Measurements from ENCODE around the gene ZMYND15.

The ZMYND15 gene

DNA sequence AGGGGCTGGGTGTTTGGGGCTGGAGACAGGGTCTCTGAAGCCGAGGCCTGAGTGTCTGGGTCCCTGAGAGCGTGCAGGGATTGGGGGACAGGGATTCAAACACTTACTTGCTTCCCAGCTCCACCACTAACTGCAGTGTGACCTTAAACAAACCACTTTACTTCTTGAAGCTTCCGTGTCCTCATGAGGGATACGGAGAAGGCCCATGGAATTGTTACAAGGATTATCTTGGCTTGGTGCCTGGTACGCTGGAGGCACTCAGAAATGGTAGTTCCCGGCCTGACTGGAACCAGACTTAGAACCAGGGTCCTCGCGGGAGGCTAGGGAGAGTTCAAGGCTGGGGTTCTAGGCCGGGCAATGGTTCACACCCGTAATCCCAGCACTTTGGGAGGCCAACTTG lies 3.0 kb downstream of the ZMYND15 start:
- DNase-seq (ENCODE audit: low spot score) = no peak

DNA sequence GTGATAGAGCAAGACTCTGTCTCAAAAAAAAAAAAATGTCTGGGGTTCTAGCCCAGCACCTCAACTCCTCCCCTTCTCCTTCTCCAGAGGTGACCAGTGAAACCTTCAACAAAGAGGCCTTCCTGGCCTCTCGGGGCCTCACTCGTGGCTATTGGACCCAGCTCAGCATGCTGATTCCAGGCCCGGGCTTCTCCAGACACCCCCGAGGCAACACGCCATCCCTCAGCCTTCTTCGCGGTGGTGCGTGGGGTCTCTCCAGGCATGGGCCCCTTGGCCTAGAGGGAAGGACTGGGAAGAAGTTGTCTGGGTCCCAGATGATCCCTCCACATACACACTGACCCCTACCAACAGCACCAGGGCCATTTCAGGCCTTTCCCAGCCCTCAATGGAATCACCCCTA lies 3.6 kb downstream of the ZMYND15 start:
- no peak for DNase-seq (ENCODE audit: low spot score)

DNA sequence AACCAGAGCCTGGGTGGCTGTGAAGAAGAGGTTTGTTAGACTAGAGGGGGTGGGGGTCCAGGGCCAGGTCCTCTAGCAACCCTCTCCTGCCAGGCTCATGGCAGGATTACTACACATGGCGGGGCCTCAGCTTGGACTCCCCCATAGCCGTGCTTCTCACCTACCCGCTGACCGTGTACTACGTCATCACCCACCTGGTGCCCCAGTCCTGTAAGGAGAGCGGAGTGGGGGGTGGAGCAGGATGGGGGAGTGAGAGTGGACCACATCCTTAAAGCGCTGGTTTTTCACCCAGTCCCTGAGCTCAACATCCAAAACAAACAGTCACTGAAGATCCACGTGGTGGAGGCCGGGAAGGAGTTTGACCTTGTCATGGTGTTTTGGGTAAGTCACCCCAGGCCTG lies 4.3 kb downstream of the ZMYND15 start:
- DNase-seq (ENCODE audit: low spot score) = no peak

DNA sequence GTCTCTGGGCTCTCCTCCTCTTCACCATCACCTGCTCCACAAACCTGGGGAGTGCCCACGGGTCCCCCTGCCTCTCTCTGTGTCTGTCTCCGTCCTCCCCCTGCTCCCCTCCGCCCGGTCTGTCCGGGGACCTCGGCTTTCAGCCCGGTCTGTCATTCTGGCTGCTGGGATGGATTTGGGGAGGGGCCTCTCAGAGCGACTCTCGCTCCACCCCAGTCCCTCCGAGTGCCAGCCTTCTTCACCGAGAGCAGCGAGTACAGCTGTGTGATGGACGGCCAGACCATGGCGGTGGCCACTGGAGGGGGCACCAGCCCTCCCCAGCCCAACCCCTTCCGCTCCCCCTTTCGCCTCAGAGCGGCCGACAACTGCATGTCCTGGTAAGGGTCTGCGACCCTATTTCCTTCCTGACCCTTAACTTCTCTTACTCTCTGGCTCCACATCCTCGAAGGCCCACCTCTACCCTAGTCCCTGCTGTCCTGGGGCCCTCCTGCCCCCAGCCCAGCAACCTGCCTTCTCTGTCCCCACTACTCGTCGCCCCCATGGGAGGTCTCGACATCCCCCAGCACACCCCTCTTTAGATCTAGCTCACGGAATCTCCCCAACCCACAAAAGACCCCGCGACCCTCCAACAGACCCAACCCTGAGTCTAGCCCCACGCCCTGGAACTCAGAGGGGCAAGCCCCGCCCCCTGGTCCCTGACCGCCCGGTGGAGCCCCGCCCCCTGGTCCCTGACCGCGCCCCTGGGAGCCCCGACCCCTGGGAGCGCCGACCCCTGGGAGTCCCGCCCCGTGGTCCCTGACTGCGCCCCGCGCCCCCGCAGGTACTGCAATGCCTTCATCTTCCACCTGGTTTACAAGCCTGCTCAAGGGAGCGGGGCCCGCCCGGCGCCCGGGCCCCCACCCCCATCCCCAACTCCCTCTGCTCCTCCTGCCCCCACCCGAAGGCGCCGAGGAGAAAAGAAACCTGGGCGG lies 5.7 kb downstream of the ZMYND15 start:
- peak; percentile 82 for DNase-seq (ENCODE audit: low spot score)

DNA sequence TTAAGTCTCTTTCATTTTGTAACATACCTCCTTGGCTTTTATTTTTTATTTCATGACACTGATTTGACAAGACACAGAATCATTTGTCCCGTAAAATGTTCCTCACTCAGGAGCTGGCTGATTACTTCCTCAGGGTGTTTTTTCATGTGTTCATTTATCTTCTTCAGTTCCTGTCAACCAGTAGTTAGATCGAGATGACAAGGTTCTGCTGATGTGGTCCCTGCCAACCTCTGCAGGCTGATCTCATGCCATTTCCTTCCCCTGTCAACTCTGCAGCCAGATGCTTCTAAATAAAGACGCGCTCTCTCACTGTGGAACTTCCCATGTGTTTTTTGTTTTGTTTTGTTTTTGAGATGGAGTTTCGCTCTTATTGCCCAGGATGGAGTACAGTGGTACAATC lies 8.2 kb downstream of the ZMYND15 start:
- DNase-seq (ENCODE audit: low spot score) = no peak

DNA sequence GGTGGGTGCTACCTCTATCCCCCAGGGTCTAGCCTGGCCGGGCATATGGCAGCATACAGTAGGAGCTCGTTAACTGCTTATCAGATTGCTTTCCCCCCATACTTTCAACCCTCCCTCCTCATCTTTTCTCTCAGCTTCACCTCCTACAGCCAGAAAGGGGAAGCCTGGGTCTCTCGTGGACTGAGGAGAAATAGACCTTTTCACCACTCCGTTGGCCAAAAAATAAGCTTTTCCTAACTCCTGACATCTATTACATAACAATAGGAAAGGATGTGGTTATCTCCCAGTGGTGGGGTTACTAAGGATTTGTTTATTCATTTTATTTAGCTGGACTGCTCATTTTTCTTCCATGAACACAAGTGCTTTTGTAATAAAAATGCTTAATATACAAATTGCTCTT lies 9.1 kb downstream of the ZMYND15 start:
- DNase-seq (ENCODE audit: low spot score) = no peak

DNA sequence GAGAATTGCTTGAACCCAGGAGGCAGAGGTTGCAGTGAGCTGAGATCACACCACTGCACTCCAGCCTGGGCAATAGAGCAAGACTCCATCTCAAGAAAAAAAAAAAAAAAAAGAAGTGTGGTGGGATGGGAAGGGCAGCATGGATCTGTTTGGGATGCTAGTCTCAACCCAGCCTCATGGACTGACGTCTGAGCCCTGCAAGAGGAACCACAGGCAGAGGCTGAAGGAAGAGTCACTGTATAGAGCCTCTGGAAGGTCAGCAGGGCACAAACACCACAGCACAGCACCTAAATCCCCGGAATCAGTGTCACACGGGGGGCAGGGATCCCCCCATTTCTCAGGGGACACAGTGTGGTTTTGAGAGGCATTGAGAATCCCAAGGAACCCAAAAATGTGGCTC lies 11.0 kb downstream of the ZMYND15 start:
- no peak for DNase-seq (ENCODE audit: low spot score)

DNA sequence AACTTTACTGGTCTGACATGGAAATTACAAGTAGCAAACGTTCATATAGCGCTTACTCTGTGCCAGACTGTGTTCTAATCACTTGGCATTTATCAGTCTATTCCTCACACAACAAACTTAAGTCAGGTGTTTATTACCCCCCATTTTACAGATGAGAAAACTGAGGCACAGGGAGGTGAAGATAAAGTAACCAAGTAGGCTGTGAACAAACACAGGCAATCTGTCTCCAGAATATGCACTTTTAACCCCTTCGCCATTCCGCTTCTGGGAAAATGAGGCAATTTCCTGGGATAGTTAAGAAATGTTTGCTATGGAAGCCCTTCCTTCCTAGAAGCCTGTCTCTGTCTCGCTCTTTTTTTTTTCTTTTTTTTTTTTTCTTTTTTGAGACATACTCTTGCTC lies 12.3 kb downstream of the ZMYND15 start:
- DNase-seq (ENCODE audit: low spot score) = no peak

DNA sequence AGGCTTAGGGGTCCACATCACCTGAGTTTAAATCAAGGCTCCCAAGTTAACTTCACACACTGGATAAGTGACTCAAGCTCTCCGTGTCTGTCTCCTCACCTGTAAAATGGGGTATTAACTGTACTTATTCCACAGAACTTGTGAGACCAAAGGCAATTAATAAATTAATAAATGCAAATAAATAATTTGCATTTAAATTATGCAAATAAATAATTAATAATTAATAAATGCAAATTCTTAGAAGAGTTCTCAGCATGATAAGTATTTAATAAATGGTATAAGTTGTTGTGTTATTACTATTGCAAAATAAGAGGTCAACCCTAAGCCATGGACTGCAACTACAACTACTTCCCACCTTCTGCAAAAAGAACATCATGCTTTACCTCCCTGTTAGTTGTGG lies 13.8 kb downstream of the ZMYND15 start:
- no peak for DNase-seq (ENCODE audit: low spot score)

DNA sequence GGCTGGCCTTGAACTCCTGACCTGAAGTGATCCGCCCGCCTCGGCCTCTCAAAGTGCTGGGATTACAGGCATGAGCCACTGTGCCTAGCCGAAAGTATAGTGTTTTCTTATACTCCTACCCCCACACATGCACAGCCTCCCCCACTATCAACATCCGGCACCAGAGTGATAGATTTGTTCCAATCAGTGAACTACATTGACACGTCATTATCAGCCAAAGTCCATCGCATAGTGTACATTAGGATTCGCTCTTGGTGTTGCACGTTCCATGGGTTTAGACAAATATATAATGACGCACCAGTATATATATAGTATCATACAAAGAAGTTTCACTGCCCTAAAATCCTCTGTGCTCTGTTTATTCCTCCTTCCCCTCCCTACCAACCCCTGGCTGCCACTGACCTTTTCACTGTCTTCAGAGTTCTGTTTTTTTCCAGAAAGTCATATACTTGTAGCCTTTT lies 20.2 kb downstream of the ZMYND15 start:
- DNase-seq (ENCODE audit: low spot score) = no peak

DNA sequence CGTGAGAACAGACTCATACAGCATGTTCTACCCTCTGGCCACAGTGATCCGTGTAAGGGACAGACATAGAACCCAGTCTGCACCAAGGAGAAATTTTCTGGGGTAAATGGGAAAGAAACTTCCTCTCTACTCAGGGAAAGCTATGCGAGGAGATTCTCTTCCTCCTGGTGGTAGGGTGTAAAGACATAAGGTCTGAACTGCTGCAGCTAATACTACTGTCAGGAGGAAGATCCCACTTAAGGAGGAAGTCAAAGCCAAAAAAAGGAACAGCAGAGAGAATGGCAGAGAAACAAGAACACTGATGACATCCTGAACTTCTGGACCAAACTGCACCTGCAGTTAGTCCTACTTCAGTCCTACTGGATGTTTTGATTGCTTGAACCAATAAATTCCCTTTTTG lies 25.0 kb downstream of the ZMYND15 start:
- no peak for DNase-seq (ENCODE audit: low spot score)

DNA sequence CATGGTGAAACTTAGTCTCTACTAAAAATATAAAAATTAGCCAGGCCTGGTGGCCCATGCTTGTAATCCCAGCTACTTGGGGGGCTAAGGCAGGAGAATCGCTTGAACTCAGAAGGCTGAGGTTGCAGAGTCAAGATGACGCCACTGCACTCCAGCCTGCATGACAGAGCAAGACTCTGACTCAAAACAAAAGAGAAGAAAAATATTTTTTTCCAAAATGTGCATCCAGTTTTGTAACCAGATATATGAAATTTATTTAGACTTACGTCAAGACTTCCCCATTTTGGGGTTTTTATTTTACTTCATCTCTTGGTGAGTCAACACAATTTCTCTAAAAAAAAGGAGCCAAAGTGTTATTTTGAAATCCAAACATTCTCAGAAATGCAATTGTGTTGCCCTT lies 26.6 kb downstream of the ZMYND15 start:
- DNase-seq (ENCODE audit: low spot score) = no peak

DNA sequence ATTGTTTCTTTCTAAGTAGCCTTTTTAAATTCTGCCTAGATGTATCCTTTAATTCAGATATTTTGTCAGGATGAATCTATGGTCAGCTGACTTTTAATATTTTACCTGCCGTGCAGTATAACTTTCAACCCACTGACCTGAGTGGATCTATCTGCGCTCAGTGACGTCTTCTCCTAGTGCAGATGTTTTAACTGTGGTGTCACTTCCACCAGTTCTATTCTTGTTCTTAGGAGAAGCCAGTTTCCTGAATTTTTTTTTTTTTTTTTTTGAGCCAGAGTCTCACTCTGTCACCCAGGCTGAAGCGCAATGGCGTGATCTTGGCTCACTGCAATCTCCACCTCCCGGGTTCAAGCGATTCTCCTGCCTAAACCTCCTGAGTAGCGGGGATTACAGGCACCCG lies 27.1 kb downstream of the ZMYND15 start:
- DNase-seq (ENCODE audit: low spot score) = no peak

DNA sequence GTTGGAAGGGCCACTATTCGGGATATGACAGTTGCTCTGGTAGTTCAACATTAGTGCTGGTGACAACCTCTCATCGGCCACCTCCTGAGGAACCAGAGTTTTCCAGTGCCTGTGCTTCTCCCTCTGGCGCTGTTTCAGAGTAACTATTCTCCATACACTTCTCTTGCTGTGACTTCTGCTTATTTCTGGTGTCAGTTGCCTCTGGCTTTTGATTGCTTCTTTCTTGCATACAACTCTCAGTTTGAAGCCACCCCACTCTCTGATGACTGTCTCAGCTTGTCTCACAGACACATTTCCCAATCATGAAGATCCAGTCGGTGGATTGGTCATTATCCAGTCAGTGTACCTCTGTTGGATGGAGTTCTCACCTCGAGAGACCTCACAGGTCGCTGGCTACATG lies 28.7 kb downstream of the ZMYND15 start:
- no peak for DNase-seq (ENCODE audit: low spot score)

DNA sequence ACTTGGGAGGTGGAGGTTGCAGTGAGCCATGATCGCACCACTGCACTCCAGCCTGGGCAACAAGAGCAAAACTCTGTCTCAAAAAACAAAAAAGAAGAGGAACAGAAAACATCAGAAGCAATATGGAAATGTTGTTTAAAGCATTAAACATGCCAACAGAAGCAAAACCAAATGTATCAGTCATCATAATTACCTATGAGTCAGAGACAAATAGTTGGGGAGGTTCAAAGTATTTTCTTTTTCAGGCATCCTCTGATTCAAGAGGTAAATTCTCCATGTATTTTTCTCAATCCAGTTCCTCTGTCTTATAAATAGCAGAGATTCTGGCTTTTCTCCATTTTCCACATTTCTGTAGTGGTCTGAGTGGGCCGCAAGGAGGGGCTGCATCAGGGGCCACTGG lies 30.0 kb downstream of the ZMYND15 start:
- DNase-seq (ENCODE audit: low spot score) = no peak

DNA sequence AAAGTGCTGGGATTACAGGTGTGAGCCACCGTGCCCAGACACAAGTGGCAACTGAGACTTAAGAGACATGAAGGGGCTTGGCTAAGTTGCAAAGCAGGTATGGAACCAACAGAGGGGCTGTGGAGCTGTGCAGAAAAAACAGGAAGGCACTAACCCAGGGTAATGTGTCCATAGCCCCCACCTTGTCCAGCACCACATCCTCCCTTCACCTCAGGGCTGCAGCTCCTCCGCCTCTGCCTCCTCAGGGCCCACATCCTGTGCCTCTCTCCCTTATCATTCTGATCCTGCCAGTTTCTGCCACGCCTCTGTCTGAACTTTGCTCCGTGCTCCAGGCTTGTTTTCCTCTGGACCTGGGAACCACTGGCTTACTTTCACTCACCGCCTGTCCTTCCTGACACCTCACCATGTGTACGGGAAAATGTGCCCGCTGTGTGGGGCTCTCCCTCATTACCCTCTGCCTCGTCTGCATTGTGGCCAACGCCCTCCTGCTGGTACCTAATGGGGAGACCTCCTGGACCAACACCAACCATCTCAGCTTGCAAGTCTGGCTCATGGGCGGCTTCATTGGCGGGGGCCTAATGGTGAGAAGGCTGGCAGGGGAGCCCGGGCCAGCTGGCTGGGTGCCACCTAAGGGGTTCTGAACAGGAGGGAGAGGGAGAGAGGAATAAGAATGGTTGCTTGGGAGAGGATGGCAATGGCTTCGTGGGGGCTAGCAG lies 32.0 kb downstream of the ZMYND15 start, which contains the start of gene TM4SF5:
Gene TM4SF5, plus strand, starts transcription at position 368 of the 716 bp plus-strand sequence. Its CDS starts 37 bp downstream, at position 405.
- DNase-seq (ENCODE audit: low spot score) = no peak

DNA sequence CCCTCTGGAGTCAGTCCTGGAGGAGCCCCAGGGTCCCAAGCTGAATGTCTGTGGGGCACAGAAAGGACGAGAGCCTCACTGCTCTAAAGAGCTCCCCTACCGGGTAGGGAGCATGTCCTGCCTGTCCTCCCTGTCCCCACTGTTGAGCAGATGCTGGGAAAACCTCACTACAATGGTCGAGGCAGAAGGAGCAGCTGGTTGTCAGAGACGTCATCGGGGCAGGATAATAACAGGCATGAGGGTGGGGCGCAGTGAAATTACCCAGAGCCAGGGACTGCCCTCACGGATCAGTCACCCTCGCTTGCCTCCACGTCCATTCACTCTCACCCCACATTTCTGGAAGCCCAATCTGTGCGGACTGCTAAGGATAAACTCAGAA lies 32.6 kb downstream of the ZMYND15 start:
- DNase-seq (ENCODE audit: low spot score) = no peak

DNA sequence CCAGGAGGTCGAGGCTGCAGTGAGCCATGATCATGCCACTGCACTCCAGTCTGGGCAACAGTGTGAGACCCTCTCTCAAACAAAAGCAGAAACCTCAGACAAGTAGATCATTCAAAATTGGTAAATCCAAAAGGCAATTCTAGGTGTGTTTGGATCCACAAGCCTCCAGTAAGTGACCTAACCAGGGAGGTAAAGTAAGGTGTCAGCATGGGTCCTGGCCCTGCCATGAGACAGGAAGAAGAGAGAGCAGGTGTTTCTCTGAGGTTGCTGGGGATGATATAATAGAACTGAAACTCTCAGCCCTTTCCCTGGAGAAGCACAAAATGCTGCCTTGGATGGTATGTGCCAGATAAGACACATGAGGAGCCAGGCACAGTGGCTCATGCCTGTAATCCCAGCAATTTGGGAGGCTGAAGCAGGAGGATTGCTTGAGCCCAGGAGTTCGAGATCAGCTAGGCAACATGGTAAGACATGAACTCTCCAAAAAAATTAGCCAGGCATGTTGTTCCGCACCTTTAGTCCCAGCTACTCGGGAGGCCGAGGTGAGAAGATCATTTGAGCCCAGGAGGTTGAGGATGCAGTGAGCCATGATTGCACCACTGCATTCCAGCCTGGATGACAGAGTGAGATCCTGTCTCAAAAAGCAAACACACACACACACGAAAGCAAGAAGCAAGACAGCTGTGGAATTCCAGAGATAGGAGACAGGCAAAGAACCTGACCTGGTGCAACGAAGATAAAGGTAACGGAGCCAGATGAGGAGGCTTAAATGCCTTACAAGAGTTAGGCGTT lies 38.5 kb downstream of the ZMYND15 start:
- no peak for DNase-seq (ENCODE audit: low spot score)

DNA sequence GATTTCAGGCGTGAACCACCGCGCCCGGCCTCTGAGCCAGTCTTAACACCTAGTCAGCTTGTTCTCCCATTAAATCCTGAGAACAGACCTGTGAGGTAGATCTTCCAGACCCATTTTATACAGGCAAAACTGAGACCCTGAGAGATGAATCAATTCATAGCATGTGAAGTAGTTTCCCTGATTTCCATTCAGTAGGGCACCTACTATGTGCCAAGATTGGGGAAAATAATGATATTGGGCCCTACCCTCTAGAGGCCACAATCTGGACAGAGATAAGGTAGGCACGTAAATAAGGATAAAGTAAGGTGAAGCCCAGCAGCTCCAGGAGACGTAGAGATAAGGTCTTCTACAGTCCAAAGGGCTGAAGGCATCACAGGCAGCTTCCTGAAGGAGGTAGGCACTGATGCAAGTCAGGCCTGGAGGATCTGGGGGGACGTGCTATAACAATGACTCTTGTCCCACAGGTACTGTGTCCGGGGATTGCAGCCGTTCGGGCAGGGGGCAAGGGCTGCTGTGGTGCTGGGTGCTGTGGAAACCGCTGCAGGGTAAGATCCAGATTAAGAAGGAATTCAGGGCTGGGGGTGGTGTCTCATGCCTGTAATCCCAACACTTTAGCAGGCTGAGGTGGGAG lies 40.8 kb downstream of the ZMYND15 start:
- DNase-seq (ENCODE audit: low spot score) = no peak

DNA sequence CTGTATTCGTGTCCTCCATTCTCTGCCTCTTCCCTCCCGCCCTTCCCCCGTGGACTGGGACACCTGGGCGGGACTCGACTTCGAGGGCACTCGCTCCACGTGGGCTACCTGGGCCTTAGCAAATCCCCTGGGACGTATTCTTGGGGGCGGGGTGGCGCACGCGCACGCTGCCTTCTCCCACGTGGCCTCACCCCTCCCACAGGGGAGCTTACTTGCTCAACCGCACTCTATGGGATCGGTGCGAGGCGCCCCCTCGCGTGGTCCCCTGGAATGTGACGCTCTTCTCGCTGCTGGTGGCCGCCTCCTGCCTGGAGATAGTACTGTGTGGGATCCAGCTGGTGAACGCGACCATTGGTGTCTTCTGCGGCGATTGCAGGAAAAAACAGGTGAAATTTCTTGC lies 43.0 kb downstream of the ZMYND15 start:
- no peak for DNase-seq (ENCODE audit: low spot score)

DNA sequence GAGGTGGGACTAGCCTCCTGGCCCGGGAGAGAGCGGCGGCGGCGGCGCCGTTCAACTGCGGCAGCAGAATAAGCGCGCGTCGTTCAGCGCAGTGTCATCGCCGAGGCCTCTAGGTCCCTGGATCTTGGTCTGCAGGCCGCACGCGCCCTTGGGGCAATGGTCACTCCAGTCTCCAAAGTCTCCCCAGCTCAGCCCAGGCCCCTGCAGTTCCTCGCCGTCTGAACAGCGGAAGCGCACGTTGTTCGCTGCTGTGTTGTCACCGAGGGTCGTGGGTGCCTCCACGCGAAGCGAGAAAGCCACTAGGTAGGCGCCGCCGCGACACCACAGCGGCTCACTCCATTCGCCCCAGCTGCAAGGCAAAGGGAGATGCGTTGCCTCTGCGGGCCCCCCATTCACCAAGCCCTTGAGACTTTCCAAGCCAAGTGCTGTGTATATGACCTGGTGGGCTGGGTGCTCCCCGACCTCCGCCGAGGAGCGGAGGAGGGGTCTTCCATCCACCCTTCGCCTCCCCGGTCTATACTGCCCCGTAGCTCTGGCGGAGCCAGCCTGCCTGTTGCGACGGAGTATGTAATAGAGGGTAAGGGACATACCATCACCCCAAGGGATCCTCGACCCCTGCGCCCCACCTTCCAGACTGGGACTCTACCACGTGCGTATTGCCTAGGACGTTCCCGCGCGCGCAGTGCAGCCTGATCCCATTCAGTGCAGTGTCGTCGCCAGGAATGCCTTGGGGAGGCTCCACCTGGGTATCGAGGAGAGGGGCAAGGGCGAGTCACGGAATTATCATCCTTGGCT lies 45.9 kb downstream of the ZMYND15 start:
- no peak for DNase-seq (ENCODE audit: low spot score)

Measured in iPS-NIHi11 (cell line).